Measurements from ENCODE around the gene GRAP2. TPM values are rescaled to one million over a fixed set of nuclear protein-coding genes. Genes with fewer than 3 reads are reported as not detected.

The GRAP2 gene
- total and polyA plus RNA-seq, 9 of the 15 experiments (the other 6 are each of a cell fraction or from before 2014, with no cell fraction given) = 4.8 to 88.7 (median 60.4) TPM

DNA sequence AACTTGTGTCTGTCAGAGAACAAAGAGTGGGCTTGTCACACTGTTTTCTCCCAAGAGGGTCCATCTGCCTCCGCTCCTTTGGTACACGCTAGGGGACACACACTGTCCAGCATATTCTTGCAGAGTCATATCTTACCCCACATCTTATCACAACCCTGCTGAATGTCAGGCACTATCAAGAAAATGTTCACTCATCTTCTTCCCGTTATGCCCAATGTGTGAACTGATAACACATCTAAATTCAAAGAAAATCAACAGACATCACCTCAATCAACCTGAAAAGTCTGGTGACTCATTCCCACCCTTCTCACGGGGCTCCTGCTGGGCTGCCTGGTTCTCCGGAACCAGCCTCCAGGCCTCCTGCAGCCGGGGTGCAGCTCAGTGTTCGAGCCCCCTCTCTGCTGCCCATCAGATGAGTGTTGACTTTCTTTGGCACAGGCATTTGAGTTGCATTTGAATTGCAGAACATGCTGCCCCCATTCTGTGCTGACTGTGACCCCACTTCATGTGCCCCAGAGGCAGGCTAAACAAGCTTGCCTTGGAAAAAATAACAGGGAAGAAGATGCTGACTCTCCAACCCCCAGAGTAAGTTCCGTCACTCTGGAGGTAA lies 19.4 kb downstream of the GRAP2 start (continued):
- TF ChIP-seq, protein P1, sequence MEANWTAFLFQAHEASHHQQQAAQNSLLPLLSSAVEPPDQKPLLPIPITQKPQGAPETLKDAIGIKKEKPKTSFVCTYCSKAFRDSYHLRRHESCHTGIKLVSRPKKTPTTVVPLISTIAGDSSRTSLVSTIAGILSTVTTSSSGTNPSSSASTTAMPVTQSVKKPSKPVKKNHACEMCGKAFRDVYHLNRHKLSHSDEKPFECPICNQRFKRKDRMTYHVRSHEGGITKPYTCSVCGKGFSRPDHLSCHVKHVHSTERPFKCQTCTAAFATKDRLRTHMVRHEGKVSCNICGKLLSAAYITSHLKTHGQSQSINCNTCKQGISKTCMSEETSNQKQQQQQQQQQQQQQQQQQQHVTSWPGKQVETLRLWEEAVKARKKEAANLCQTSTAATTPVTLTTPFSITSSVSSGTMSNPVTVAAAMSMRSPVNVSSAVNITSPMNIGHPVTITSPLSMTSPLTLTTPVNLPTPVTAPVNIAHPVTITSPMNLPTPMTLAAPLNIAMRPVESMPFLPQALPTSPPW (CRISPR knock-in tag; IDR thresholded peaks at IDR 0.05) = peak; percentile 54; the same call in 1 of the 2 replicates
- TF ChIP-seq ZNF699 (CRISPR knock-in tag; IDR thresholded peaks at IDR 0.05; ENCODE audit: insufficient replicate concordance) (no peak), NFE2 (IDR thresholded peaks at IDR 0.05; ENCODE audit: low read depth) (peak; percentile 92), MAFK (IDR thresholded peaks at IDR 0.05; ENCODE audit: low read length) (peak; percentile 48; the same call in 1 of the 2 replicates), KLF6 (CRISPR knock-in tag; IDR thresholded peaks at IDR 0.05; ENCODE audit: borderline replicate concordance) (no peak), ZNF24 (IDR thresholded peaks at IDR 0.05) (no peak), CCNT2 (IDR thresholded peaks at IDR 0.05; ENCODE audit: borderline replicate concordance, extremely low read depth, insufficient read length, low read depth, low read length) (peak; percentile 63), ZBTB26 (CRISPR knock-in tag; IDR thresholded peaks at IDR 0.05) (no peak), ATF7 (IDR thresholded peaks at IDR 0.05) (peak; percentile 62), NCOA1 (IDR thresholded peaks at IDR 0.05; ENCODE audit: low read depth) (peak; percentile 96), NONO (IDR thresholded peaks at IDR 0.05; ENCODE audit: low read depth in 2 of 2, low read length in 1 of 2) (peak in 1 of 2 experiments; percentile 28; a peak in 1 of 4 replicates)
- TF ChIP-seq, protein P2, sequence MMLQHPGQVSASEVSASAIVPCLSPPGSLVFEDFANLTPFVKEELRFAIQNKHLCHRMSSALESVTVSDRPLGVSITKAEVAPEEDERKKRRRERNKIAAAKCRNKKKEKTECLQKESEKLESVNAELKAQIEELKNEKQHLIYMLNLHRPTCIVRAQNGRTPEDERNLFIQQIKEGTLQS (IDR thresholded peaks at IDR 0.05) = peak; percentile 89
- TF ChIP-seq, protein P2 (CRISPR knock-in tag; conservative IDR thresholded peaks at IDR 0.05) = no peak
- TF ChIP-seq, protein P3, sequence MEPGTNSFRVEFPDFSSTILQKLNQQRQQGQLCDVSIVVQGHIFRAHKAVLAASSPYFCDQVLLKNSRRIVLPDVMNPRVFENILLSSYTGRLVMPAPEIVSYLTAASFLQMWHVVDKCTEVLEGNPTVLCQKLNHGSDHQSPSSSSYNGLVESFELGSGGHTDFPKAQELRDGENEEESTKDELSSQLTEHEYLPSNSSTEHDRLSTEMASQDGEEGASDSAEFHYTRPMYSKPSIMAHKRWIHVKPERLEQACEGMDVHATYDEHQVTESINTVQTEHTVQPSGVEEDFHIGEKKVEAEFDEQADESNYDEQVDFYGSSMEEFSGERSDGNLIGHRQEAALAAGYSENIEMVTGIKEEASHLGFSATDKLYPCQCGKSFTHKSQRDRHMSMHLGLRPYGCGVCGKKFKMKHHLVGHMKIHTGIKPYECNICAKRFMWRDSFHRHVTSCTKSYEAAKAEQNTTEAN (CRISPR knock-in tag; IDR thresholded peaks at IDR 0.05) = no peak
- TF ChIP-seq, protein P4, sequence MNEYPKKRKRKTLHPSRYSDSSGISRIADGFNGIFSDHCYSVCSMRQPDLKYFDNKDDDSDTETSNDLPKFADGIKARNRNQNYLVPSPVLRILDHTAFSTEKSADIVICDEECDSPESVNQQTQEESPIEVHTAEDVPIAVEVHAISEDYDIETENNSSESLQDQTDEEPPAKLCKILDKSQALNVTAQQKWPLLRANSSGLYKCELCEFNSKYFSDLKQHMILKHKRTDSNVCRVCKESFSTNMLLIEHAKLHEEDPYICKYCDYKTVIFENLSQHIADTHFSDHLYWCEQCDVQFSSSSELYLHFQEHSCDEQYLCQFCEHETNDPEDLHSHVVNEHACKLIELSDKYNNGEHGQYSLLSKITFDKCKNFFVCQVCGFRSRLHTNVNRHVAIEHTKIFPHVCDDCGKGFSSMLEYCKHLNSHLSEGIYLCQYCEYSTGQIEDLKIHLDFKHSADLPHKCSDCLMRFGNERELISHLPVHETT (CRISPR knock-in tag; conservative IDR thresholded peaks at IDR 0.05 in 1 of 2, IDR thresholded peaks at IDR 0.05 in 1 of 2) = peak in 1 of 2 experiments; percentile 29; a peak in 1 of 4 replicates
- TF ChIP-seq, protein P5, sequence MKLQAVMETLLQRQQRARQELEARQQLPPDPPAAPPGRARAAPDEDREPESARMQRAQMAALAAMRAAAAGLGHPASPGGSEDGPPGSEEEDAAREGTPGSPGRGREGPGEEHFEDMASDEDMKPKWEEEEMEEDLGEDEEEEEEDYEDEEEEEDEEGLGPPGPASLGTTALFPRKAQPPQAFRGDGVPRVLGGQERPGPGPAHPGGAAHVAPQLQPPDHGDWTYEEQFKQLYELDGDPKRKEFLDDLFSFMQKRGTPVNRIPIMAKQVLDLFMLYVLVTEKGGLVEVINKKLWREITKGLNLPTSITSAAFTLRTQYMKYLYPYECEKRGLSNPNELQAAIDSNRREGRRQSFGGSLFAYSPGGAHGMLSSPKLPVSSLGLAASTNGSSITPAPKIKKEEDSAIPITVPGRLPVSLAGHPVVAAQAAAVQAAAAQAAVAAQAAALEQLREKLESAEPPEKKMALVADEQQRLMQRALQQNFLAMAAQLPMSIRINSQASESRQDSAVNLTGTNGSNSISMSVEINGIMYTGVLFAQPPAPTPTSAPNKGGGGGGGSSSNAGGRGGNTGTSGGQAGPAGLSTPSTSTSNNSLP (IDR thresholded peaks at IDR 0.05; ENCODE audit: borderline replicate concordance, low read depth, low read length) = peak; percentile 89
- TF ChIP-seq, protein P6, sequence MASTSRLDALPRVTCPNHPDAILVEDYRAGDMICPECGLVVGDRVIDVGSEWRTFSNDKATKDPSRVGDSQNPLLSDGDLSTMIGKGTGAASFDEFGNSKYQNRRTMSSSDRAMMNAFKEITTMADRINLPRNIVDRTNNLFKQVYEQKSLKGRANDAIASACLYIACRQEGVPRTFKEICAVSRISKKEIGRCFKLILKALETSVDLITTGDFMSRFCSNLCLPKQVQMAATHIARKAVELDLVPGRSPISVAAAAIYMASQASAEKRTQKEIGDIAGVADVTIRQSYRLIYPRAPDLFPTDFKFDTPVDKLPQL (IDR thresholded peaks at IDR 0.05; ENCODE audit: extremely low read depth, insufficient read length) = no peak

Data from K562 (cell line).